OCI-LY1 (cell line): Measurements from ENCODE around the gene YKT6.

Experiments used
- H2AFZ ChIP-seq: fragments of 200-600 bp; sonication (generic), shearing (Covaris generic); 2 replicates; pipeline ENCODE4 v1.6.0; 2014; ENCODE audit warnings: antibody characterized with exemption, mild to moderate bottlenecking, low read length
- H3F3A ChIP-seq: fragments of 200-600 bp; sonication (generic), shearing (Covaris generic); 2 replicates; pipeline ENCODE4 v1.6.0; 2014; ENCODE audit warnings: mild to moderate bottlenecking, antibody characterized with exemption, low read length, moderate library complexity; ENCODE audit not compliant: insufficient read depth
- H3K27ac ChIP-seq: fragments of 200-600 bp; sonication (generic); 2 replicates; pipeline ENCODE4 v1.5.1; 2014; ENCODE audit warnings: low read length, mixed run types, mild to moderate bottlenecking, low read depth; ENCODE audit not compliant: poor library complexity, severe bottlenecking
- H3K27me3 ChIP-seq: fragments of 200-600 bp; sonication (generic); 2 replicates; pipeline ENCODE4 v1.6.0; 2014; ENCODE audit warnings: antibody characterized with exemption, mild to moderate bottlenecking, low read length, moderate library complexity; ENCODE audit not compliant: insufficient read depth
- H3K36me3 ChIP-seq: fragments of 200-600 bp; sonication (generic); 2 replicates; pipeline ENCODE4 v1.6.1; 2014; ENCODE audit warnings: mild to moderate bottlenecking, antibody characterized with exemption, low read length, moderate library complexity, mixed read lengths; ENCODE audit not compliant: insufficient read depth
- H3K4me1 ChIP-seq: fragments of 200-600 bp; sonication (generic); 2 replicates; pipeline ENCODE4 v1.5.1; 2014; ENCODE audit warnings: mild to moderate bottlenecking, low read length, moderate library complexity; ENCODE audit not compliant: insufficient read depth, severe bottlenecking
- H3K4me2 ChIP-seq: fragments of 200-600 bp; sonication (generic), shearing (Covaris generic); 2 replicates; pipeline ENCODE4 v1.6.1; 2014; ENCODE audit warnings: low read length
- H3K4me3 ChIP-seq: fragments of 200-600 bp; sonication (generic); 2 replicates; pipeline ENCODE4 v1.5.1; 2014; ENCODE audit warnings: low read length, low read depth, mild to moderate bottlenecking, mixed read lengths; ENCODE audit not compliant: poor library complexity, severe bottlenecking
- H3K79me2 ChIP-seq: fragments of 200-600 bp; shearing (Covaris generic); 2 replicates; pipeline ENCODE4 v1.6.1; 2016; ENCODE audit warnings: mixed run types, low read length, mixed read lengths; ENCODE audit not compliant: insufficient read depth
- H3K9ac ChIP-seq: fragments of 200-600 bp; sonication (generic), shearing (Covaris generic); 2 replicates; pipeline ENCODE4 v1.6.1; 2014; ENCODE audit warnings: mild to moderate bottlenecking, low read length, mixed read lengths
- H3K9me2 ChIP-seq: fragments of 200-600 bp; sonication (generic), shearing (Covaris generic); 2 replicates; pipeline ENCODE4 v1.6.1; 2014; ENCODE audit warnings: low read depth, mild to moderate bottlenecking, low read length, mixed read lengths
- H3K9me3 ChIP-seq: fragments of 200-600 bp; shearing (Covaris generic); 2 replicates; pipeline ENCODE4 v1.6.1; 2014; ENCODE audit warnings: low read length, mixed read lengths
- H4K20me1 ChIP-seq: fragments of 200-600 bp; sonication (generic), shearing (Covaris generic); 2 replicates; pipeline ENCODE4 v1.6.0; 2016; ENCODE audit warnings: mild to moderate bottlenecking, low read length; ENCODE audit not compliant: insufficient read depth
- EZH2 ChIP-seq: fragments of 200-600 bp; sonication (generic), shearing (Covaris generic); IDR thresholded peaks from 2 replicates; pipeline ENCODE4 v1.8.0; 2017; ENCODE audit warnings: borderline replicate concordance, mixed run types, mild to moderate bottlenecking, antibody characterized with exemption, low read length, moderate library complexity, mixed read lengths
- TF ChIP-seq, protein P1 (sequence below): fragments of 200-600 bp; sonication (generic), shearing (Covaris generic); IDR thresholded peaks from 2 replicates; pipeline ENCODE4 v1.5.1; 2017; ENCODE audit warnings: mild to moderate bottlenecking, antibody characterized with exemption, low read length, moderate library complexity, mixed read lengths

YKT6 gene

DNA sequence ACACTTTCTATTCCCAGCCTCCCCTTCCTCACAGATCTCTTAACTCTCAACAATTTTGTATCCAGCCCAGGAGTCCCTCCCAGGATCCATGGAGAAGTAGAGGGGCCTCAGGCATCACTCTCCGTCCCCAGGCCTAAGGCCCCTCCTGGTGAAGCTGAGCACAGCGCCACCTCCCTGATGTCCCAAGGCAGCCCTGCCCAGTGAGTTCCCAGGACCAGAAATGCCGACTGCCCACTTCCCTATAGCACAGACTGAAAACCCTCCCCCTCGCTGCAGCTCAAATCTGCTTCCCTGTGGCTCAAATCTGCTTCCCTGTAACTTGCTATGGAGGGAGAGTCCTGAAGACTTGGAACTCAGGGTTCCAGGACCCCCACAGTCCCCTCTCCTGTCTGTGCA, 35.6 kb downstream of the YKT6 start:
- peaks cover 7% of the 10 kb centered on the region for H3K4me1 ChIP-seq
- no peak overlapping the region for H3K4me2 ChIP-seq
- H4K20me1 ChIP-seq: no peaks in the 10 kb centered on the region
- no peak overlapping the region for H3K9ac ChIP-seq
- no peaks in the 10 kb centered on the region for H3F3A ChIP-seq
- H3K36me3 ChIP-seq: no peaks in the 10 kb centered on the region
- no peak overlapping the region for H3K27ac ChIP-seq
- H3K4me3 ChIP-seq: no peak overlapping the region
- H2AFZ ChIP-seq: no peak overlapping the region
- no peaks in the 10 kb centered on the region for H3K9me2 ChIP-seq
- no peak for TF ChIP-seq EZH2
- TF ChIP-seq, protein P1, sequence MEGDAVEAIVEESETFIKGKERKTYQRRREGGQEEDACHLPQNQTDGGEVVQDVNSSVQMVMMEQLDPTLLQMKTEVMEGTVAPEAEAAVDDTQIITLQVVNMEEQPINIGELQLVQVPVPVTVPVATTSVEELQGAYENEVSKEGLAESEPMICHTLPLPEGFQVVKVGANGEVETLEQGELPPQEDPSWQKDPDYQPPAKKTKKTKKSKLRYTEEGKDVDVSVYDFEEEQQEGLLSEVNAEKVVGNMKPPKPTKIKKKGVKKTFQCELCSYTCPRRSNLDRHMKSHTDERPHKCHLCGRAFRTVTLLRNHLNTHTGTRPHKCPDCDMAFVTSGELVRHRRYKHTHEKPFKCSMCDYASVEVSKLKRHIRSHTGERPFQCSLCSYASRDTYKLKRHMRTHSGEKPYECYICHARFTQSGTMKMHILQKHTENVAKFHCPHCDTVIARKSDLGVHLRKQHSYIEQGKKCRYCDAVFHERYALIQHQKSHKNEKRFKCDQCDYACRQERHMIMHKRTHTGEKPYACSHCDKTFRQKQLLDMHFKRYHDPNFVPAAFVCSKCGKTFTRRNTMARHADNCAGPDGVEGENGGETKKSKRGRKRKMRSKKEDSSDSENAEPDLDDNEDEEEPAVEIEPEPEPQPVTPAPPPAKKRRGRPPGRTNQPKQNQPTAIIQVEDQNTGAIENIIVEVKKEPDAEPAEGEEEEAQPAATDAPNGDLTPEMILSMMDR: no peak
- no peaks in the 10 kb centered on the region for H3K79me2 ChIP-seq
- no peaks in the 10 kb centered on the region for H3K9me3 ChIP-seq
- H3K27me3 ChIP-seq: peaks cover 42% of the 10 kb centered on the region

GRCh38 chr7:44237696-44238095, 36.9 kb downstream of the YKT6 start:
- TF ChIP-seq, protein P1: no peak
- TF ChIP-seq EZH2: no peak
- Histone ChIP-seq H4K20me1 (no peaks in the 10 kb centered on the region), H3K36me3 (no peaks in the 10 kb centered on the region), H3K4me3 (no peak overlapping the region), H3K27me3 (peaks cover 42% of the 10 kb centered on the region), H3K79me2 (no peaks in the 10 kb centered on the region), H3K27ac (no peak overlapping the region), H3K9me3 (no peaks in the 10 kb centered on the region), H2AFZ (no peak overlapping the region), H3K9ac (no peak overlapping the region), H3F3A (no peaks in the 10 kb centered on the region), H3K9me2 (no peaks in the 10 kb centered on the region), H3K4me1 (peaks cover 9% of the 10 kb centered on the region), H3K4me2 (no peak overlapping the region)

DNA sequence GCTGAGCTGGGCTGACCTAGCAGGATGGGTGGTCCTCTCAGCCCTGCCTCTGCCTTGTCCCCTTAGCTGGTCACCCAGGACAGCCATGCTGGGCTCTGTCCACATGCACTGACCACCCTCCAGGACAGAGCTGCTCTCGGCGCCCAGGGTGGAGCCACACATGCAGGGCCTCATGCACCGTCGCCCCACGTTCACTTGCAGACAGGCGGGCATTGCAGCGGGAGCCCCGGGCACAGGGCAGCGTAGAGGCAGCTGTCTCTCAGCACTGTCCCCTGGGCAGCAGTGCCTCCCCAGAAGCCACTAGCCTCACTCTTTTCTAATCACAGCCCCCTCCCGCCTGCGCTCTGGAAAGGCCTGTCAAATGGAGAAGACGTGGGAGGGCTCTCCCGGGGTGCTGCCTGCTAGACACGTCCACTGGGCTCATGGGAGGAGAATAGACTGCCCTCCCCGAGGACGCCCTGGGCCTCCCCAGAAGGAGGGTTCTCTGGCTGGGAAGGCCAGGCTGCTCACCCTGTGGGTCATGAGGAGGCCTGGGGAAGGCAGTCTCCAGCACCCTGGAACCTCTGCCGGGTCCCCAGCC, 37.4 kb downstream of the YKT6 start:
- no peak overlapping the region for H3K4me3 ChIP-seq
- H3K27ac ChIP-seq: no peak overlapping the region
- H4K20me1 ChIP-seq: no peaks in the 10 kb centered on the region
- H3K79me2 ChIP-seq: no peaks in the 10 kb centered on the region
- no peaks in the 10 kb centered on the region for H3F3A ChIP-seq
- no peaks in the 10 kb centered on the region for H3K9me2 ChIP-seq
- H3K4me2 ChIP-seq: no peak overlapping the region
- H3K4me1 ChIP-seq: peaks cover 9% of the 10 kb centered on the region
- H3K9ac ChIP-seq: no peak overlapping the region
- H3K9me3 ChIP-seq: no peaks in the 10 kb centered on the region
- peaks cover 40% of the 10 kb centered on the region for H3K27me3 ChIP-seq
- H2AFZ ChIP-seq: no peak overlapping the region
- no peak for TF ChIP-seq EZH2
- TF ChIP-seq, protein P1: no peak
- H3K36me3 ChIP-seq: no peaks in the 10 kb centered on the region
